Breast epithelium (tissue), 4 donors: ENCODE measurements around the gene EID2B. TPM values are rescaled to one million over a fixed set of nuclear protein-coding genes. Genes with fewer than 3 reads are reported as not detected.

Source experiments
- DNase-seq, 2 donors: peaks; one replicate each; pipeline ENCODE4 v3.0.0-alpha.2; 2019; ENCODE audit warnings: low spot score in 2 of 2
- H3K27ac ChIP-seq, 2 donors: fragments of 200-600 bp; sonication (generic) in 1 of 2; one replicate each; pipeline ENCODE4 v1.5.1; 2016 to 2019; ENCODE audit warnings: mild to moderate bottlenecking in 1 of 2
- H3K27me3 ChIP-seq, 2 donors: fragments of 200-600 bp; sonication (generic) in 1 of 2; one replicate each; pipeline versions ENCODE4 v1.5.1 to v1.6.0; 2017 to 2019; ENCODE audit warnings: control low read depth in 1 of 2, mild to moderate bottlenecking in 1 of 2
- H3K36me3 ChIP-seq: fragments of 200-600 bp; one replicate; pipeline ENCODE4 v1.5.1; 2019
- H3K4me1 ChIP-seq, 2 donors: fragments of 200-600 bp; sonication (generic); one replicate each; pipeline ENCODE4 v1.5.1; 2016 to 2019; ENCODE audit warnings: control low read depth in 1 of 2
- H3K4me3 ChIP-seq, 3 donors: fragments of 200-600 bp; sonication (generic); 1 replicate in 2 of 3; 2 replicates in 1 of 3; pipeline ENCODE4 v1.5.1; 2016 to 2019; ENCODE audit warnings: mild to moderate bottlenecking in 3 of 3, moderate library complexity in 2 of 3
- H3K9me3 ChIP-seq, 2 donors: fragments of 200-600 bp; sonication (generic) in 1 of 2; one replicate each; pipeline ENCODE4 v1.5.1; 2016 to 2019; ENCODE audit warnings: control low read depth in 1 of 2
- POLR2A ChIP-seq: fragments of 450-650 bp; IDR thresholded peaks from one replicate; pipeline ENCODE4 v1.6.1; 2016; ENCODE audit warnings: antibody characterized with exemption, mild to moderate bottlenecking, moderate library complexity
- POLR2AphosphoS5 ChIP-seq, 3 donors: sonication (generic); formaldehyde crosslinking; IDR thresholded peaks; one replicate each; pipeline ENCODE4 v1.6.1; 2017; ENCODE audit warnings: antibody characterized with exemption in 3 of 3
- intact Hi-C: fragments of 100-400 bp; cut with DNase I; formaldehyde crosslinking; loops from one replicate; pipeline ENCODE4 v1.15.1; 2023; ENCODE audit warnings: low total_unique reads
- total RNA-seq, 3 donors: library from RNA; depleted of rRNA; stranded (reverse); fragments of >200 nt; gene quantifications; one replicate each; pipeline ENCODE4 v1.1.0, GENCODE V29; 2016
- TF ChIP-seq, protein P1 (sequence below), 3 donors: fragments of 450-650 bp; IDR thresholded peaks; one replicate each; pipeline ENCODE4 v1.5.1; 2016 to 2017; ENCODE audit warnings: antibody characterized with exemption in 3 of 3, mild to moderate bottlenecking in 3 of 3, moderate library complexity in 3 of 3

The EID2B gene
- total RNA-seq, 3 donors from 2014 or later: 3.4 to 5.6 (median 4.3) TPM

DNA sequence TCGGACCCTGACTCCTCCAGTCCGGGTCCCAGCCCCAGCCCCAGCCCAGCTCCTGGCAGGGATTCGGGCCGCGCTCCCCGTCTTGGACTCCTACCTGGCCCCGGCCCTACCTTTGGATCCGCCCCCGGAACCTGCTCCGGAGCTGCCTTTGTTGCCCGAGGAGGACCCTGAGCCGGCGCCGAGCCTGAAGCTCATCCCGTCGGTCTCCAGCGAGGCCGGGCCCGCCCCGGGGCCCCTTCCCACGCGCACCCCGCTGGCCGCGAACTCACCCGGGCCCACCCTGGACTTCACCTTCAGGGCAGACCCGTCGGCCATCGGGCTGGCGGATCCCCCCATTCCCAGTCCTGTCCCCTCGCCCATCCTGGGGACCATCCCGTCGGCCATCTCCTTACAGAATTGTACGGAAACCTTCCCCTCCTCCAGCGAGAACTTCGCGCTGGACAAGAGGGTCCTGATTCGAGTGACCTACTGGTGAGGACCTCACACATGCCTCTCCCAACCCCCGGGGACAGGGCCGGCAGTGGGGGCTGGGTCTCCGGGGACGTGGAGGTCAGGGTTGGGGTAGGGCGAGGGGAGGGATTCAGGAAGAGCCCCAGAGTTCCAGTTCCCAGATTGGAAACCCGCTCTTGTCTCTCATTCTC is 17.0 kb downstream of the EID2B start:
- peaks cover 5 to 34% of the 10 kb centered on the region in 2 donors for H3K27me3 ChIP-seq
- H3K4me1 ChIP-seq: peaks cover 0 to 2% of the 10 kb centered on the region in 2 donors
- no peak for DNase-seq
- no peaks in the 10 kb centered on the region for H3K9me3 ChIP-seq
- intact Hi-C loops: no loop called here
- TF ChIP-seq POLR2A (no peak), POLR2AphosphoS5 (IDR thresholded peaks at IDR 0.05) (no peak)
- TF ChIP-seq, protein P1, sequence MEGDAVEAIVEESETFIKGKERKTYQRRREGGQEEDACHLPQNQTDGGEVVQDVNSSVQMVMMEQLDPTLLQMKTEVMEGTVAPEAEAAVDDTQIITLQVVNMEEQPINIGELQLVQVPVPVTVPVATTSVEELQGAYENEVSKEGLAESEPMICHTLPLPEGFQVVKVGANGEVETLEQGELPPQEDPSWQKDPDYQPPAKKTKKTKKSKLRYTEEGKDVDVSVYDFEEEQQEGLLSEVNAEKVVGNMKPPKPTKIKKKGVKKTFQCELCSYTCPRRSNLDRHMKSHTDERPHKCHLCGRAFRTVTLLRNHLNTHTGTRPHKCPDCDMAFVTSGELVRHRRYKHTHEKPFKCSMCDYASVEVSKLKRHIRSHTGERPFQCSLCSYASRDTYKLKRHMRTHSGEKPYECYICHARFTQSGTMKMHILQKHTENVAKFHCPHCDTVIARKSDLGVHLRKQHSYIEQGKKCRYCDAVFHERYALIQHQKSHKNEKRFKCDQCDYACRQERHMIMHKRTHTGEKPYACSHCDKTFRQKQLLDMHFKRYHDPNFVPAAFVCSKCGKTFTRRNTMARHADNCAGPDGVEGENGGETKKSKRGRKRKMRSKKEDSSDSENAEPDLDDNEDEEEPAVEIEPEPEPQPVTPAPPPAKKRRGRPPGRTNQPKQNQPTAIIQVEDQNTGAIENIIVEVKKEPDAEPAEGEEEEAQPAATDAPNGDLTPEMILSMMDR (IDR thresholded peaks at IDR 0.05): no peak
- H3K4me3 ChIP-seq: peak overlapping the region; percentile 6 to 65 (median 49)
- no peaks in the 10 kb centered on the region for H3K36me3 ChIP-seq
- H3K27ac ChIP-seq: no peak overlapping the region

DNA sequence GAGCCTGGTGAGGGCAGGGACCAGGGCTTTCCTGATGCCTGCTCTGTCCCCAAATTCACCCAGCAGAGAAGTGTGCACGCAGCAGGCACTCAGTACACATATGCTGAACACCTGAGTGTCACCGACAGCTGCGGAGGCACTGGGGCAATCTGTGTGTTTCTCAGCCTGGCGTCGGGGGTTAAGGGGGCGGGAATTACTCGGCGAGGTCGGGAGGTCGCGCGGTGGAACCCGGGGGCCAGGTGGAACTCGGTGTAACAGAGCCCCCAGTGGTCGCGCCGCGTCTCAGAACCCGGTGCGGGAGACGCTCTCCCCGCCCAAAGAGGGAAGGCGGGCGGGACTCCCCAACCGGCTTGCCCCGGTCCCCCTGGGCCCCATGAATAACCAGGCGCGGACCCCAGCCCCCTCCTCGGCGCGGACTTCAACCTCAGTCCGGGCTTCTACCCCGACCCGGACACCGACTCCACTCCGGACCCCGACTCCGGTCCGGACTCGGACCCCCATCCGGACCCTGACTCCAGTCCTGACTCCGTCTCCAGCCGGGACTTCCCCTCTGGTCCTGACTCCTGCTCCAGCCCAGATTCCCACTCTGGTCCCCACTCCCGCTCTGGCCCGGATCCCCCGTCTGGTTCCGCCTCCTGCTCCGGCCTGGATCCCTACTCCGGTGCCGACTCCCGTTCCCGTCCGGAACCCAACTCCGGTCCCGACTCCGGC is 17.7 kb downstream of the EID2B start, which contains the start of gene SELENOV:
Gene SELENOV (plus strand): TSS at position 300 of the 711 bp plus-strand sequence. CDS start 74 bp downstream, at position 374.
- H3K4me3 ChIP-seq: peak within 1 kb of the TSS; percentile 6 to 65 (median 49)
- intact Hi-C loops: loop anchor here (1.0 kb wide), 1 partner anchor 39 kb away; no protein-coding TSS in a partner anchor
- no peaks in the 10 kb centered on the region for H3K36me3 ChIP-seq
- peaks cover 5 to 34% of the 10 kb centered on the region in 2 donors for H3K27me3 ChIP-seq
- no peak for TF ChIP-seq POLR2AphosphoS5 (IDR thresholded peaks at IDR 0.05)
- no peak for TF ChIP-seq POLR2A
- TF ChIP-seq, protein P1 (IDR thresholded peaks at IDR 0.05): no peak
- peaks cover 0 to 2% of the 10 kb centered on the region in 2 donors for H3K4me1 ChIP-seq
- no peak for DNase-seq
- H3K27ac ChIP-seq: no peak within 1 kb of the TSS
- H3K9me3 ChIP-seq: no peaks in the 10 kb centered on the region

DNA sequence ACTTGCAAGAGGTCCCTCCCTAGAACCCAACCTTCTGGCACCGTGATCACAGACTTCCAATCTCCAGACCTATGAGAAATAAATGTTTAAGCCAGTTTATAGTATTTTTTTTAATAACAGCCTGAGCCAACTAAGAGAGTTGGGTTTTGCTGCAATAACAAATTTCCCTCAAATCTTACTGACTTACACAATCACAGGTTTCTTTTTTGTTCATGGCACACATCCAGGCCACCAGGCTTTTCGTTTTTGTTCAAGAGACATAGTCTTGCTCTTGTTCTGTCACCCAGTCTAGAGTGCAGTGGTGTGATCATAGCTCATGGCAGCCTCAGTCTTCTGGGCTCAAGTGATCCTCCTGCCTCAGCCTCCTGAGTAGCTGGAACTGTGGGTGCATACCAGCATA is 19.7 kb downstream of the EID2B start:
- Histone ChIP-seq H3K27me3 (peaks cover 5 to 42% of the 10 kb centered on the region in 2 donors), H3K9me3 (no peaks in the 10 kb centered on the region), H3K4me1 (peaks cover 0 to 2% of the 10 kb centered on the region in 2 donors), H3K27ac (no peak overlapping the region), H3K4me3 (no peak overlapping the region), H3K36me3 (no peaks in the 10 kb centered on the region)
- no peak for DNase-seq
- intact Hi-C loops: no loop called here
- no peak for TF ChIP-seq POLR2A

DNA sequence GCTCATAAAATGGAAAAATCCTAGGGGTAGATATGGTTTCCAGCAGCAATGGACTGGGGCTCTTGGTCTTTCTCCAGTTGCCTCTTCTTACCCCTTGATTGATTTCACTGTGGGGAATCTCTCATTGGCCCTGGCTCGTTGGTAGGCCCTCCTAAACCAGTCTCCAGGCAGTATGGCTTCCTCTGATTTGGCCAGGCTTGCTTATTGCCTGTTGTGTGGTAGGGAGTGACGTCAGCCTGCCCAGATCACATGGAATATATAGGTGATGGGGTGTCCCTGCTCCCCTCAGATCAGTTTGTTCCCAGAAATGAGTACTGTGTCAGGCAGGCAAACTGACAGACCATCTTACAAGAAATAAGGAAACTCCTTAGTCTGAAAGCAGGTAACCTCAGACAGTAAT is 23.4 kb downstream of the EID2B start:
- Histone ChIP-seq H3K4me1 (peaks cover 5 to 6% of the 10 kb centered on the region in 2 donors), H3K9me3 (no peaks in the 10 kb centered on the region), H3K36me3 (no peaks in the 10 kb centered on the region), H3K4me3 (no peak overlapping the region), H3K27ac (no peak overlapping the region), H3K27me3 (peaks cover 0 to 56% of the 10 kb centered on the region in 2 donors)
- no peak for DNase-seq
- intact Hi-C loops: no loop called here
- TF ChIP-seq POLR2AphosphoS5 (IDR thresholded peaks at IDR 0.05): no peak
- TF ChIP-seq, protein P1 (IDR thresholded peaks at IDR 0.05): no peak
- no peak for TF ChIP-seq POLR2A

DNA sequence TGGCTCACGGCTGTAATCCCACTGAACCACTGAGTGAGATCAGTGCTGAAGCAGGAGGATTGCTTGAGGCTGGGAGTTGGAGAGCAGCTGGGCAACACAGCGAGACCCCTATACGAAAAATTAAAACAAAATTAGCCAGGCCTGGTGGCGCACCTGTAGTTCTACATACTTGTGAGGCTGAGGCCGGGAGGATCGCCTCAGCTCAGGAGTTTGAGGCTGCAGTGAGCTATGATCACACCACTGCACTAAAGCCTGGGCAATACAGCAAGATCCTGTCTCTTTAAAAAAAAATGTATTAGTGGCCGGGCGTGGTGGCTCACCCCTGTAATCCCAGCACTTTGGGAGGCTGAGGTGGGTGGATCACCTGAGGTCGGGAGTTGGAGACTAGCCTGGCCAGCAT is 24.0 kb downstream of the EID2B start:
- Histone ChIP-seq H3K36me3 (no peaks in the 10 kb centered on the region), H3K9me3 (no peaks in the 10 kb centered on the region), H3K27me3 (peaks cover 2 to 57% of the 10 kb centered on the region in 2 donors), H3K4me1 (peaks cover 5 to 6% of the 10 kb centered on the region in 2 donors), H3K4me3 (no peak overlapping the region), H3K27ac (no peak overlapping the region)
- no peak for DNase-seq
- TF ChIP-seq, protein P1 (IDR thresholded peaks at IDR 0.05): no peak
- TF ChIP-seq POLR2AphosphoS5 (IDR thresholded peaks at IDR 0.05) (no peak), POLR2A (no peak)
- intact Hi-C loops: no loop called here
